HK-2 (cell line): ENCODE measurements around the gene MPV17.
"Not testable (repeated sequence)": the region's sequence is repeated elsewhere in the genome, so short reads cannot be mapped to it uniquely, and the experiment has no call there.

Source experiments
- DNase-seq: peaks from one replicate; pipeline ENCODE4 v3.0.0-alpha.2; 2018; ENCODE audit not compliant: unreplicated experiment

Gene MPV17, protein sequence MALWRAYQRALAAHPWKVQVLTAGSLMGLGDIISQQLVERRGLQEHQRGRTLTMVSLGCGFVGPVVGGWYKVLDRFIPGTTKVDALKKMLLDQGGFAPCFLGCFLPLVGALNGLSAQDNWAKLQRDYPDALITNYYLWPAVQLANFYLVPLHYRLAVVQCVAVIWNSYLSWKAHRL

DNA sequence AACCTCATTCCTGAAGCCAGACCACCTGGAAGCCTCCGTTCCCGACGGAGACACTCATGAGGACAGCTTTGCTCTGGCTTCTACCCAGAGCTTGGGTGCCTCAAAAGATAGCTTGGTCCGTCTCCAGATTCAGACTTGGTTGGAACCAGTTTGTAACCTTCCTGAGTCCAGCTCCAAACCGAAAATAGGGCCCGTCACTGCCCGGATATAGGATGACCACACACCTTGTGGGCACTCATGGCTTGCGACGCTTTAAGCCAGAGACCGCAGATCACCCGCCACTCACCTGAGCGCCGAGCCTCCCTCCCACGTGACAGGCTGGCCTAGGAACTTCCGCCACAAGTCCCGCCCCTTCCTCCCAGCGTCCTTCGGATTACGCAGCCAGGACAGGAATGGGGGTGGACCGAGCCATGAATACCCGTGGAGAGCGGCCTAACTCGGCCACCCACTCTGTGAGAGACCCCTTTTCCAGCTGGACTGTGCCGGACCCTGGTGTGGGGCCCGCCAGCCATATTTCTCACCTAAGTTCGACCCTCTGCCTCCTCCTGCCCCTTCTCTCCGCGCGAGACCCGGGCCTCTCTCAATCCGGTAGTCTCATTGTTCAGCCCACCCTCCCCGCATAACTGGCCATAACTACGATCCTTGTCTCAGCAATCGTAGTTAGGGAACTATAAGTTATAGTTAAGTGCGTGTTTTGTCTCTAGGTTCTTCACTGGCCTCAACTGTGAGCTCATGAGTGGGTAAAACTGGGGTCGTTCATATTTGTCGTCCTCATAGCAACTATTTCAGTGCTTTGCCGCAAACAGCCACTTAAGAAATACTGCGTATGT is at the start of gene MPV17:
TSS of gene MPV17 (minus strand) at position 332 of the 830 bp plus-strand sequence. CDS start 580 bp downstream, outside the sequence.
- DNase-seq: peak; percentile 93

DNA sequence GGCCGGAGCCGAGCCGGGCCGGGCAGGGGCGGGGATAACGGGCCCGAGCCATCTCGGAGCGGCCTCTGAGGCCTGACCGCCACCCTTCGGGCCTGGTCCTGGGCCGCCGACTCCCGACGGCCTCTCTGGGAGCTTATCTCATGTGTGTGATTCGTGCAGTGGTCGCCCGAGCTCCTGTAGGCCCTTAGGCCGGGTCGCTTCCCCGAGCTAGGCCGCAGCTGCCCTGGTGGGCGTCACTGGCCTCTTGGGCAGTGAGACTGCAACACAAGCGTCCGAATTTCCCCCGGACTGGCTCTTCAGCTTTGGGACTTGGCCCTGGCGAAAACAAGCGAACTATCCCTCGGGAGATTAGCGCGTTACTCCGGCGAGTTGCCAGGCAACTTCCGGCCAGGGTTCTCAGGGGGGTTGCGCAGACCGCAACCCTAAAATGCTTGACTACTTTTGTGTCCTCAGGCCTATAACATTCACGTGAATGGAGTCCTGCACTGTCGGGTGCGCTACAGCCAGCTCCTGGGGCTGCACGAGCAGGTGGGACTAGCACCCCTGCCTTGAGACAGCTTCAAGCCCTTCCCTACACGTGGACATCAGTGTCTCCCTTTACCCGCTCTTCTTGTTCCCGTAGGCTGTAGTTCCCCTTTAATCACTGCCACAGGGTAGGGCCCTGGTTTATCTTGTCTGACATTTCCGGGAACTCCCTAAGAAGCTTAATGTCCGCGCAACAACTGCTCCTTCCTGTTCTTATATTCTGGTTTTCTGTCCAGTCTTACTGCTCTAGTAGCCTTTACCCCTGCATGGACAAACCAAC is 48.1 kb upstream of the MPV17 start:
- DNase-seq: peak; percentile 47

DNA sequence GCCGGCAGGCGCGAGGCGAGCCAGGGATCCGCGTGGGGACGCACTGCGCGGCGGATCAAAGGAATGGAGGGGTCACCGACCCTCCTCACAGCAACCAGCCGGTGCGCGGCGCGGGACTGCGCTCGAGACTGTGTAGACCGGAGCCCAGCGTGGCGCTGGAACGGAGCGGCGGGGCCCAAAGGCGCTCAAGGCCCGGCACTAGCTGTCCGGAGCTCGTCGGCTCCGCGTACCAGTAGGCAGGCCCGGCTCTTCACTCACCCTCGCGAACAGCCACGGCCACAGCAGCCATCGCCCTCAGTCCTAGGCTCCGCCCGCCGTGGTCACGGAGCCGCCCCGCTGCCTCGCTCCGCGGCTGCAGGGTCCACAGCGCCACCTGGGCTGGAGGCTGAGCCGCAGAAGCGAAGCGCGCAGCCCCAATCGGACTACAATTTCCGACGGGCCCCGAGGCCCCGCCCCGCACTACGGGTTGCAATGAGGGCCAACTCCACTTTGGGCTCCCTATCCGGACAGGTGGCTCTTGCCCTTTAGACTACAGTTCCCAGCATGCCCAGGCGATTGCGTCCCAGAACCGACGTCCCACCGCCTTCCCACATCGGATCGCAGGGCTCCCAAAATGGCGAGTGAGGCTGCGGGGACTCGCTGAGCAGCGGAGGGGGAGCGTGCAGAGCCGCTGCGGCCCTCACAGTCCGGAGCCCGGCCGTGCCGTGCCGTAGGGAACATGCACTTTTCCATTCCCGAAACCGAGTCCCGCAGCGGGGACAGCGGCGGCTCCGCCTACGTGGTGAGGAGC is 47.3 kb upstream of the MPV17 start, which contains the start of the genes EIF2B4 and SNX17:
TSS of gene EIF2B4 (minus strand) at position 313 of the 790 bp plus-strand sequence. CDS start at position 289, 24 bp downstream.
TSS of gene SNX17 (plus strand) at position 591 of the 790 bp plus-strand sequence. CDS start at position 719, 128 bp downstream.
- DNase-seq: peak; percentile 100

DNA sequence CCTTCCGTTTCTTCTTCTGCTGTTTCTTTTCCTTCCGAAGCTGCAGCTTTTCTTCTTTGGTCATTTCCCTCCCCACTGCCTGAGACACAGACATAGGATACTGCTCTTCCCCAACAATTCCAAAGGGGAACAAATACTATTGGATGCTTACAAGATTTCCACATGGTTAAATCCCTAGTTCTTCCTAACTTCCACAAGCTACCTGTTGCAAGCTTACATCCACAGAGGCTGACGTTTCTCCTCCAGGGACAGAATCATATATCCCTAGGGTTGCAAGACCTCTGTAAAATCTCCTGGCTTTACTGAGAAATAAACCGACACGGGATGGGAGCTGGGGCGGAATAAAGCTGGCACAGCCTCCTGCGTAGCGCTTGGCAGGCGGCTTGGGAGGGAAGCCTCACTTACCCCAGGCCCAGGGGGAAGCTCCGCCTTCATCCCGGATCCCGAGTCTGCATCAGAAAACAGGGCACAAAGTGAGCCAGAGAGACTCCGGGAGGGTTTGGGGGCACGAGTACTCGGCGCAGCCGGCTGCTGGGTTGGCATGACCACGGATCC is 46.7 kb upstream of the MPV17 start:
- DNase-seq: peak; percentile 66

DNA sequence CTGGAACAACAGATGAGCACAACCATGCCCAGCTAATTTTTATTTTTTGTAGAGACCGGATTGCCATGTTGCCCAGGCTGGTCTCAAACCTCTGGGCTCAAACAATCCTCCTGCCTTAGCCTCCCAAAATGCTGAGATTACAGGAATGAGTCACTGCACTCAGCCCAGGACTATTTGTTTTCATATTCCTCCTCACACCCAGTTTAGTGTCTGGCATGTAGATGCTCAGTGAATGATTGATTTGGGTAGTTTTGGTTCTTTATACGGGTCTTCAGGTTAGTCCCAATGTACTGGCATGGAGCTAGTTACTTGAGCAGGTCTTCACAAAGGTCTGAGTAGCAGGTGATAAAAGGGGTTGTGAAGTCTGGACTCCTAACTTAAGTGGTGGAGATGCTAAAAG is 41.0 kb upstream of the MPV17 start:
- no peak for DNase-seq

DNA sequence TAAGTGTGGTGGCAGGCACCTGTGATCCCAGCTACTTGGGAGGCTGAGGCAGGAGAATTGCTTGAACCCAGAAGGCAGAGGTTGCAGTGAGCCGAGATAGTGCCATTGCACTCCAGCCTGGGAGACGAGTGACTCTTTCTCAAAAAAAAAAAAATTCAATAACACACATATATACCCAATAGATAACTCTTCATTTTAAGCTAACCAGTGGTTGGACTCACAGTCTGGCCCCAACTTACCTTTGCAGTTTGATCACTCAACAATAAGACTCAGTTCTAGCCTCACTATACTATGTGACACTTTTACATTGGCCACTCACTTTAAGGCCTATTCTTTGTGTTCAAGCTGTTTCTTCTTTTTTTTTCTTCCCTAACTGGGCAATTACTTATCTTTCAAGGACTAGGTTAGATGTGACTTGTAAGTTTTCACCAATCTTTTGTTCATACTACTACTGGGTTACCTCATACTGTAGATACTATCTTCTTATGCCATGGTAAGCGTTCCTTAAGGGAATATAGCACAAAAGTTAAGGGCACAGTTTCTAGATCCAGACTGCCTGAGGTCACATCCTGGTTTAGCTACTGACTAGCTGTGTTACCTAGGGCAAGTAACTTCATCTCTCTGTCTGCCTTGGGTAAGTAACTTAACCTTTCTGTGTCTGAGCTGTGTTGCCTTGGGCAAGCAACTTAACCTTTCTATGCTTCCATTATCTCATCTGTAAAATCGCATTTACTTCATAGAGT is 40.0 kb upstream of the MPV17 start:
- DNase-seq: no peak

DNA sequence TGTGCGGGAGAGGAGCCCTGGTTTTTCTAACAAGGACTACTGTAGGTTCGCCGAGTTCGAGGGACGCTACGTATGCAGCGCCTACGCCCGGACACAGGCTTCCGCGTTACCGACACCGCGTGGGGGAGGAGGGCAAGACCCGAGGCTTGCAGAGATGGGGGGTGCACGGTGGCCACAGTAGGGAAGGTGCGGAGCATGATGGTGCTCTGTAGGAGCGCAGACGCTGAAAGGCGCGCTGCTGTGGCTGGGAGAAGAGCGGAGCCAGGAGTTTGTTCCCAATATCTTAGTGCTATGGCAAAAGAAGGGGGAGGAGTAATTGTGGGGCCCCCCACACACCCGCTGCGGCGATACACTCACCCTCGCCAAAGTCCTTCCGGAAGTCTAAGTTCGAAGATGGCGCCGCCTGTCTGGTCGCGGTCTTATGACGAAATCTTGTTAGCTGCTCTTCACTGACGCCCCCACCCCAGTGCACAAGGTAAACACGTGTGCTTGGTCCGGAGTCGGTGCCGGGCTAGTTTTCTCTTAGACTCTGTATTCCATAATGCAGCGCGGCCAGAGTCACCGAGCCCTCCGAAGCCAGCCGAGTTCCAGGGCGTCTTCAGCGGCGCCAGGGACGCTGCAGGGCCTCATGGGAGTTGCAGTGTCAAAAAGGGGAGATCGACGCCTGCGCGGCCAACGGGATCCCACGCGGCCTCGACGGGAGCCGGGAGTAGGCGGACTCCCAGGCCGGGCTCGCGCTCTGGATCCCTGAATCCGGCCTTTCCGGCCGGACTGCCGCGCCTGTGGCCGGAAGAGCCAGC is 33.7 kb upstream of the MPV17 start, which contains the start of gene GTF3C2:
TSS of gene GTF3C2 (minus strand) at position 383 of the 800 bp plus-strand sequence. CDS start 13,210 bp downstream, outside the sequence.
- DNase-seq: peak; percentile 97

DNA sequence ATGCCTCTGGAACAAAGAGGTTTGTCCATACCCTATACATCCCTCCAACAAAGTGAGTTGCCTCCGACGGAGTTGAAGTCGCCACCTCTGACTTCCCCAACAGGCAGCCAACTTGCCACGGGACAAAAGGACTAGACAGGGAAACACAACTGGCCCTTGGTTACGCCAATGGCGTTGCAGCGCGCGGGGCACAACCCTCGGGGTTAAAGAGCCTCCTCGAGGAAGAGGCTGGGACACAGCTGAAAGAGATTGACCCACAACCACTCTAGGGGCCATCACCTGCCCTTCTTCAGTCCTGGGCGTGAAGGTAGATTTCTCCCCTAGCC is 33.1 kb upstream of the MPV17 start:
- DNase-seq: peak; percentile 80

DNA sequence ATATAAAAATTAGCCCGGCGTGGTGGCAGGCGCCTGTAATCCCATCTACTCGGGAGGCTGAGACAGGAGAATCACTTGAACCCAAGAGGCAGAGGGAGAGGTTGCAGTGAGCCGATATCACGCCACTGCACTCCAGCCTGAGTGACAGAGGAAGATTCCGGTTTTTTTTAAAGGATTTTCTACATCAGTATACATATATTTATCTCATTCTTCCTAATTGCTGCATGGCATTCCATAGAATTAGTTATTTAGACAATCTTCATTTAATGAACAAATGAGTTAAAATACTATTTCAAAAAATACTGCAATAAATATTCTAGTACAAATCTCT is 31.7 kb upstream of the MPV17 start:
- no peak for DNase-seq

DNA sequence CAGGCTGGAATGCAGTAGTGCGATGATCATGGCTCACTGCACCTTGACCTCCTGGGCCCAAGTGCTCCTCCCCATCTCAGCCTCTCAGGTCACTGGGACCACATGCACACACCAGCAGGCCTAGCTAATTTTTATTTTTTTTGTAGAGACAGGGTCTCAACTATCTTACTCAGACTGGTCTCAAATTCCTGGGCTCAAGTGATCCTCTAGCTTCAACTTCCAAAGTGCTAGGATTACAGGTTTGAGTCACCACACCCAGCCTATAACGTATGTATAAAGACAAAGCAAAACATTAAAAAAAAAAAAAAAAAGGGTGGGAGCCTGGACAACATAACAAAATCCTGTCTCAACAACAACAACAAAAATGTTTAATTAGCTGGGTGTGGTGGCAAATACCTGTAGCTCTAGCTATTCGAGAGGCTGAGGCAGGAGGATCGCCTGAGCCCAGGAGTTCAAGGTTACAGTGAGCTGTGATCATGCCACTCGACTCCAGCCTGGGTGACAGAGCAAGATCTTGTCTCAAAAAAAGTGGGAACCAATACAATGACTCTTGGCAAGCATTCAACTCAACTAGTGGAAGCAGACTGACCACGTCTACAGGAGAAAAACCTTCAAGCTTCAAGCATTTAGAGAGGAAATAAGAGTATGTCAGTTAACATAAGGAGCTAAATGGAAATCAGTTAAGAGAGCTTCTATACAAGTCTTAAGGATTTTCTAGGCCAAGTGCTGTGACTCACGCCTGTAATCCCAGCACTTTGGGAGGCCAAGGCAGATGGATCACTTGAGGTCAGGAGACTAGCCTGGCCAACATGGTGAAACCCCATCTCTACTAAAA is 31.1 kb upstream of the MPV17 start:
- DNase-seq: no peak

DNA sequence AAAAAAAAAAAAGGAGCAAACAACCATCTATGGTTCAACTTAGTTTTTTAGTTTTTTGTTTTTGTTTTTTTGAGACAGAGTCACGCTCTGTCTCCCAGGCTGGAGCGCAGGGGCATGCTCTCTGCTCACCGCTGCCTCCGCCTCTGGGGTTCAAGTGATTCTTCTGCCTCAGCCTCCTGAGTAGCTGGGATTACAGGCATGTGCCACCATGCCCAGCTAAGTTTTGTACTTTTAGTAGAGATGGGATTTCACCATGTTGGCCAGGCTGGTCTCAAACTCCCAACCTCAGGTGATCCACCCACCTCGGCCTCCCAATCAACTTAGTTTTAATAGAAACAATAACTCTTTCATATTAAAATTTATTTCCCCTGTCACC is 30.5 kb upstream of the MPV17 start:
- DNase-seq: not testable (repeated sequence)

DNA sequence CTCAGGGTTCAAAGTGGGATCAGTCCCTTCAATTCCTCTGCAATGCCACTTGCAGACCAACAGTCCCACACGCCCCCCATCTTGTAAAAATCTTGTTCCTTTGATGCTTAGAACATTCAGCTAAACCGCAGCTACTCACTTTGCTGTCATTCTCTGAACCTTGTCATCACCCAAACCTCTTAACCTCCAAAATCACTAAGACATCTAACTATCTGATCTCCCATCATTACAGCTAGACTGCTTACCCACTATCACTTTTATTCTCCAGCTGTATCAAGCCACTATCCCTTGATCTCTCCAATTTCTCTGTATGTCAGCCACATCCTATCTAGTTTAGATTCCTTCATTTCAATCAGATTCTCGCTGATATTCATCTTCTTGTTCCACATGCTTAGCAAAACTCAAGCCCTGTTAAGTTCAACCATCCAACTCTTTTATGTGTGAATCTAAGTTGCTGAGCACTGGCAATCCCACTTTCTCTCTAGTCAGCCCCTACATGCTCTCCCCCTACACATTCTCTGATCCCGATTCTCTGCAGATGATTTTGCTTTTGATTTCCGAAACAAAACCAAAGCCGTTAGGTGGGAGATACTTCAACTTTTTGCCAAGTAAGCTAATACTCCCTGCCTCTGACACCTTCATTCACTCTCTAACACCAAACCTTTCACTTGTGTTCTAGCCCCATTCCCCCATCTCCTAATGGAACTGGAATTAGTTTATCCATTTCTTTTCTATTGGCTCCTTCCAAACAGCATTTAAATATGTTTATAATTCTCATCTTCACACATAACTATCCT is 29.1 kb upstream of the MPV17 start:
- DNase-seq: no peak

DNA sequence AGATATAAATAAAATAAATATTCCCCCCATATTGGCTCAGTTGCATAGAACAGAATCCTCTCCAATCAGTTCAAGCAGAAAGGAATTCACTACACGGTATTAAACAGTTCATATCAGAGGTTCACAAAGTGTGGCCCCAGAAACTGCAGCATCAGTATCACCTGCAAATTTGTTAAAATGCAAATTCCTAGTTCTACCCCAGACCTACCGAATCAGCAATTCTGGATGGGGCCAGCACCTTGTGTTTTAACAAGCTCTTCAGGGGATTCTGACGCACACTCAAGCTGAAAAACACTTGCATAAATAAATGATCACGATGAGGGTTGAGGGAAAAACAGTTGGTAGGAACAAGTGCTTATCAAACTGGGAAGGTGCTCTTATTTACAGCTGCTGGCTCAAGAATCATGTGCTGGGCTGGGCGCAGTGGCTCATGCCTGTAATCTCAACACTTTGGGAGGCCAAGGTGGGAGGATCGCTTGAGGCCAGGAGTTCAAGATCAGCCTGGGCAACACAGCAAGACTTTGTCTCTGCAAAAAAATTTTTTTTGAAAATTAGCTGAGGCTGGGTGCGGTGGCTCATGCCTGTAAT is 27.3 kb upstream of the MPV17 start:
- no peak for DNase-seq

DNA sequence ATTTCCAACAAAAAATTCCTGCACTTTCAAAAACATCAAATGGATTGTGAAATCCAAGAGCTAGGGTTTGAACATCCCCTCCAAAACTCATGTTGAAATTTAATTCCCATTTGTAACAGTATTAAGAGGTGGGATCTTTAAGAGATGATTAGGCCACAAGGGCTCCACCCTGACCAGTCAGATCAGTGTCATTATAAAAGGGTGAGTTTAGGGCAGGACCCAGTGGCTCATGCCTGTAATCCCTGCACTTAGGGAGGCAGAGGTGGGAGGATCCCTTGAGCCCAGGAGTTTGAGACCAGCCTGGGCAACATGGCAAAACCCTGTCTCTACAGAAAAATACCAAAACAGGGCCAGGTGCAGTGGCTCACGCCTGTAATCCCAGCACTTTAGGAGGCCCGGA is 24.7 kb upstream of the MPV17 start:
- no peak for DNase-seq

DNA sequence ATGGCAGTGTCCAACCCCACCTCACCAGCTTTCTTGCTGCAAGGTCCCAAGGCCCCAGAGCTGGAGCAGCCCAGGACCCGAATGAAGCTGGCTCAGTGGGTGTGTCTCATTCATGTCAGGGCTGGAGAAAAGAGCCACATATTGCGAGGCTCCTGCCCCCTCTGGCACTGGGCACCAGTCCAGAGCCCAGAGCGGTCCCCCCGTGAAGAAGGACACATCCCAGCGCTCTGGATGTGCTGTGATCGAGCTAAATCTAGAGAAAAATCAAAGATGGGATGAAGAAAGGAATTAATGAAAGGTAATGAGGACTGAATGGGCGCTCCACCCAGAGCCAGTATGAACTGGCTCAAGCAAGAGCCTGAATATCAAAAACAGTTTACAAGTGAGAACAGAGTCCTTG is 13.3 kb upstream of the MPV17 start:
- DNase-seq: no peak

DNA sequence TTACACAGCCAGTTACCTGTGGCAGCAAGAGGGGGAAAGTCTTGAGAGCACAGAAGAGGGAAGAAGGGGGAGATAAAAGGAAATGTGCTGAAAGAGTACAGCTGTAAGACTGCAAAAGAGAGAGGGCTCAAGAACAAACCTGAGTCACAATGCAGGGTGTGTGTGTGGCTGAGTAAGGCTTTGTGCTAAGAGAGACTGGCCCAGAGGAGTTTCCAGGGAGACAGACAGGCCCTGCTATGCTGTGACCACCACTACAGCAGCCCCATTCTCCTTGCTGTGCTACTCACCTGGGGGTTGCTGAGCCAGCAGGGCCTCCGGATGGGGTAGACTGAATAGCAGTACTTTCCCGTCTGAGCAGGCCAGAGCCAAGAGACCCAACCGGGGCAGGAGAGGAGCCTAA is 12.4 kb upstream of the MPV17 start:
- DNase-seq: no peak

DNA sequence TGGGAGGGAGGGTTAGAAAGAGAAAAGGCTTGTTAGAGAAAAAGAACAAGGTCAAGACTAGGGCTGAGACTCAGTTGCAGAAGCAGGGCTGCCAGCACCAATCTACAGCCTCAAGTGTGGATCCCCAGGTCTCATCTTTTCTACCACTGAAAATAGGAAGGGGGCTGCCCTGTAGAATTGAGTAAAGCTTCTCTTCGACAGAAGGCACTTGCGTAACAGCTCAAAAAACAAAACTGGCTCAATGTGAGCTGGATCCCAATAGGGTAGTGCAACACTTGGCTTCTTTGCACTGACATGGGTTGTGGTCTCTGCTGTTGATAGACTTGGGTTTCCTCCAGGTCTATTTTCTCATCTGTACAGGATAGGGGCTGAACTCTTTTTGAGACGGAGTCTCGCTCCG is 1.8 kb upstream of the MPV17 start:
- DNase-seq: no peak
